ENCODE results near the gene RAP1GAP2. TPM values are rescaled to one million over a fixed set of nuclear protein-coding genes. Genes with fewer than 3 reads are reported as not detected.

Gene RAP1GAP2
- total RNA-seq, 2 experiments from 2014 or later: 11.3 to 28.2 TPM

DNA sequence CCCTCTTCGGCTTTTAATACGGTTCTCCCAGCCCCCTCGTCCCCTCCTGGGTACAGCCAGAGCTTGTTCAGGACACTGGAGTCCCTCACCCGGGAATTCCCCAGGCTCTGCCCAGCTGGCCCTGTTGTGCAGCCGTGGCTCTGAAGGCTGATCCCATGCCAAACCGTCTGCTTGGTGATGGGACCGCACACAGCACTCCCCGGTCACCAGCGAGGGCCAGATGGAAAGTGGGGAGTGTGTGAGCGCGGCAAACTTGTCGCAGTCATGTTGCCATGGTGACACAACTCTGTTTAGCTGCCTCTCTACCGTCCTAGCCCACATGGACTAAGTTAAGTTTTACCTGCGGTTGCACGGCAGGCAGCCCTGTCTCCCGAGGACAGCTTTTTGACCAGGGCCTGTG lies 107.9 kb downstream of the RAP1GAP2 start:
- peaks cover 5% of the 10 kb centered on the region; the same call in 1 of the 2 replicates for H3K9me3 ChIP-seq (ENCODE audit: low read length)
- no peaks in the 10 kb centered on the region for H3K9me2 ChIP-seq (ENCODE audit: insufficient read depth, low read length)
- H2AFZ ChIP-seq (ENCODE audit: low read length): no peak overlapping the region
- BruUV-seq (replicated peaks): no TSS peak
- H3K4me1 ChIP-seq (ENCODE audit: insufficient read depth, low read length, poor library complexity, severe bottlenecking): peaks cover 12% of the 10 kb centered on the region
- ChIA-PET POLR2A (no interaction called here), CTCF (ENCODE audit: unreplicated experiment) (no interaction called here)
- no peak overlapping the region for H3K4me3 ChIP-seq (ENCODE audit: low read depth, low read length, poor library complexity, severe bottlenecking)
- H3K4me2 ChIP-seq (ENCODE audit: low read length): no peak overlapping the region
- intact Hi-C loops (cut with micrococcal nuclease; ENCODE audit: unreplicated experiment): no loop called here
- H4K20me1 ChIP-seq (ENCODE audit: insufficient read depth, low read length): no peaks in the 10 kb centered on the region
- no peak for TF ChIP-seq EZH2phosphoT487 (IDR thresholded peaks at IDR 0.05; ENCODE audit: borderline replicate concordance, low read depth, low read length)
- TF ChIP-seq, protein P1, sequence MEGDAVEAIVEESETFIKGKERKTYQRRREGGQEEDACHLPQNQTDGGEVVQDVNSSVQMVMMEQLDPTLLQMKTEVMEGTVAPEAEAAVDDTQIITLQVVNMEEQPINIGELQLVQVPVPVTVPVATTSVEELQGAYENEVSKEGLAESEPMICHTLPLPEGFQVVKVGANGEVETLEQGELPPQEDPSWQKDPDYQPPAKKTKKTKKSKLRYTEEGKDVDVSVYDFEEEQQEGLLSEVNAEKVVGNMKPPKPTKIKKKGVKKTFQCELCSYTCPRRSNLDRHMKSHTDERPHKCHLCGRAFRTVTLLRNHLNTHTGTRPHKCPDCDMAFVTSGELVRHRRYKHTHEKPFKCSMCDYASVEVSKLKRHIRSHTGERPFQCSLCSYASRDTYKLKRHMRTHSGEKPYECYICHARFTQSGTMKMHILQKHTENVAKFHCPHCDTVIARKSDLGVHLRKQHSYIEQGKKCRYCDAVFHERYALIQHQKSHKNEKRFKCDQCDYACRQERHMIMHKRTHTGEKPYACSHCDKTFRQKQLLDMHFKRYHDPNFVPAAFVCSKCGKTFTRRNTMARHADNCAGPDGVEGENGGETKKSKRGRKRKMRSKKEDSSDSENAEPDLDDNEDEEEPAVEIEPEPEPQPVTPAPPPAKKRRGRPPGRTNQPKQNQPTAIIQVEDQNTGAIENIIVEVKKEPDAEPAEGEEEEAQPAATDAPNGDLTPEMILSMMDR (conservative IDR thresholded peaks at IDR 0.05; ENCODE audit: low read length): no peak
- no peak overlapping the region for H3K27ac ChIP-seq (ENCODE audit: low read depth, low read length, poor library complexity, severe bottlenecking)
- H3K79me2 ChIP-seq (ENCODE audit: insufficient read depth, low read depth, low read length): no peaks in the 10 kb centered on the region
- H3K36me3 ChIP-seq (ENCODE audit: insufficient read depth, low read length): peaks cover 16% of the 10 kb centered on the region
- DNase-seq (ENCODE audit: low spot score): no peak

DNA sequence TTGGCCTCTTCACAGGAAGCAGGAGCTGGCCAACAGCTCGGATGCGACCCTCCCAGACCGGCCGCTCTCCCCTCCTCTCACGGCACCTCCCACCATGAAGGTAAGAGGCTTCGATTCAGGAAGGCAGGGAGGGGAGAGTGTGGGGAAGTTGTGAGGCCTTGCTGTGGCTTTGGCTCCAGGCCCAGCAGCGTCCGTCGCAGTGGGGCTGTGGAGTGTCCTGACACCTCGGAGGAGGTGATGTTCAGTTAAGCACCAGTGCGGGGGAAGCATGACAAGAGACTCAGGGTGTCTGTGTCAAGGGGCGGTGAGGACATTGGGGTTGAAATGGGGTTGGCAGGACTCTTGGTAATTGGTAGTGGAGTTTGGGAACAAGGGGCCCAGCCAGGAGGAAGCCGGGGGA lies 109.0 kb downstream of the RAP1GAP2 start:
- TF ChIP-seq, protein P1 (conservative IDR thresholded peaks at IDR 0.05; ENCODE audit: low read length): no peak
- TF ChIP-seq EZH2phosphoT487 (IDR thresholded peaks at IDR 0.05; ENCODE audit: borderline replicate concordance, low read depth, low read length): no peak
- Histone ChIP-seq H3K9me2 (ENCODE audit: insufficient read depth, low read length) (no peaks in the 10 kb centered on the region), H3K4me1 (ENCODE audit: insufficient read depth, low read length, poor library complexity, severe bottlenecking) (peaks cover 7% of the 10 kb centered on the region), H3K9me3 (ENCODE audit: low read length) (peaks cover 5% of the 10 kb centered on the region; the same call in 1 of the 2 replicates), H3K4me3 (ENCODE audit: low read depth, low read length, poor library complexity, severe bottlenecking) (no peak overlapping the region), H4K20me1 (ENCODE audit: insufficient read depth, low read length) (no peaks in the 10 kb centered on the region), H3K36me3 (ENCODE audit: insufficient read depth, low read length) (peaks cover 16% of the 10 kb centered on the region), H3K4me2 (ENCODE audit: low read length) (no peak overlapping the region), H3K79me2 (ENCODE audit: insufficient read depth, low read depth, low read length) (no peaks in the 10 kb centered on the region), H3K27ac (ENCODE audit: low read depth, low read length, poor library complexity, severe bottlenecking) (no peak overlapping the region), H2AFZ (ENCODE audit: low read length) (no peak overlapping the region)
- intact Hi-C loops (cut with micrococcal nuclease; ENCODE audit: unreplicated experiment): no loop called here
- no peak for DNase-seq (ENCODE audit: low spot score)
- ChIA-PET POLR2A (no interaction called here), CTCF (ENCODE audit: unreplicated experiment) (interaction anchor here (0.6 kb wide), 1 partner anchor 99 kb away, joined by 3 read pairs; no protein-coding TSS in a partner anchor)
- BruUV-seq (replicated peaks): no TSS peak

DNA sequence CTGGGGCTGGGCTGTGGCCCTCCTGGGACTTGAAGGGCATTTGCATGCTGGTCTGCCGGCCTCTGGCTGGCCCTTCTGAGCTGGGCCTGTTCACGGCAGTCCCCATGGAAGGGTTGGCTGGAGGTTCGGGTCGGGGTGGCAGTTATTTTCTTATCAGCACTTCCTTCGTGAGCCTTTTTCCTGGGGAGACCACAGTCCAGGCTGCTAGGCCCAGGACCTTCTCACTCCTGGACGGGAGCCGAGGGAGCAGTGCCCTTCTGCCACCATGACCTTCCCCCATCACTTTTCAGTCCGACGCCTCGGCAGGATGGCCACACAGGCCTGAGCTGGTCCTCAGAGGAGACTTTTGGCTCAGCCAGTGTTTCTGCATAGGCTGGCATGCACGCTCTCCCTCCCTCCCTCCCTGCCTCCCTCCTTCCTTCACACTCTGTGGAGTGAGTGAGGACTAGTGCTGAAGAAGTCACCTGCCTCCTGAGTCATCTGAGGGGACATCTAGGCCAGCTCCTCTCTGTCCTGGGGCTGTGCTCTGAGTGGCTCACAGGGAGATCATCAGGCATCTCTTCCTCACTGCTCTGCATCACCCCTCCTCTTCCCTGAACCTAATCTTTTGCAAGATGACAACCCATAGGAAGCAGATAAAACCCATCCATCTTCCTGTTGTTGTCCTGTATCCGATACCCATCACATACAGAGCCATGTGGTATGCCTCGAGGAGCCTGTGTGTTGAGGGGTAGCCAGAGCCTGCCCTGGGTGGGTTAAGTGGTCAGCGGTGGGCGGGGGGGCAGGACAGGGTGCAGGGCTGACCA lies 109.7 kb downstream of the RAP1GAP2 start:
- H3K79me2 ChIP-seq (ENCODE audit: insufficient read depth, low read depth, low read length): no peaks in the 10 kb centered on the region
- no peak overlapping the region for H3K27ac ChIP-seq (ENCODE audit: low read depth, low read length, poor library complexity, severe bottlenecking)
- peaks cover 2% of the 10 kb centered on the region for H3K4me1 ChIP-seq (ENCODE audit: insufficient read depth, low read length, poor library complexity, severe bottlenecking)
- H3K4me3 ChIP-seq (ENCODE audit: low read depth, low read length, poor library complexity, severe bottlenecking): no peak overlapping the region
- H3K9me2 ChIP-seq (ENCODE audit: insufficient read depth, low read length): no peaks in the 10 kb centered on the region
- intact Hi-C loops (cut with micrococcal nuclease; ENCODE audit: unreplicated experiment): no loop called here
- DNase-seq (ENCODE audit: low spot score): no peak
- ChIA-PET POLR2A (no interaction called here), CTCF (ENCODE audit: unreplicated experiment) (interaction anchor here (0.6 kb wide), 2 partner anchors 74 to 419 kb away, joined by 3 read pairs; no protein-coding TSS in a partner anchor)
- H3K36me3 ChIP-seq (ENCODE audit: insufficient read depth, low read length): peaks cover 16% of the 10 kb centered on the region
- no peak for TF ChIP-seq EZH2phosphoT487 (IDR thresholded peaks at IDR 0.05; ENCODE audit: borderline replicate concordance, low read depth, low read length)
- TF ChIP-seq, protein P1 (conservative IDR thresholded peaks at IDR 0.05; ENCODE audit: low read length): no peak
- BruUV-seq (replicated peaks): no TSS peak
- H4K20me1 ChIP-seq (ENCODE audit: insufficient read depth, low read length): no peaks in the 10 kb centered on the region
- no peak overlapping the region for H3K4me2 ChIP-seq (ENCODE audit: low read length)
- no peak overlapping the region for H2AFZ ChIP-seq (ENCODE audit: low read length)
- H3K9me3 ChIP-seq (ENCODE audit: low read length): peaks cover 5% of the 10 kb centered on the region; the same call in 1 of the 2 replicates
